IMR-90 (cell line): ENCODE measurements around the gene SRRM2. TPM values are rescaled to one million over a fixed set of nuclear protein-coding genes. Genes with fewer than 3 reads are reported as not detected.

Experiments
- ATAC-seq: fragments of 200-7000 bp; cut with Tn5 transposase; 2 replicates; pipeline ENCODE4 v1.9.1; 2020; ENCODE audit warnings: low read depth, mild to moderate bottlenecking, moderate library complexity
- BruUV-seq: library from RNA; stranded (reverse); fragments of 400-500 nt; replicated peaks from 2 replicates; lab custom pipeline; 2021; lab: Mats Ljungman, UMichigan
- CTCF ChIA-PET: fragments of 300-600 bp; formaldehyde crosslinking; extraction: SDS; loops from one replicate; lab custom pipeline; 2021; ENCODE audit warnings: antibody characterized with exemption; lab: Yijun Ruan, JAX
- POLR2A ChIA-PET: fragments of 300-600 bp; sonication (Branson Sonifier 250); formaldehyde crosslinking; loops from one replicate; lab custom pipeline; 2022; ENCODE audit warnings: antibody characterized with exemption; ENCODE audit not compliant: unreplicated experiment; lab: Charles Lee
- DNase-seq: peaks from one replicate; pipeline ENCODE4 v3.0.0; 2013
- H2AFZ ChIP-seq: replicated peaks from 2 replicates; pipeline ENCODE3; 2013; ENCODE audit warnings: low read length, mild to moderate bottlenecking; ENCODE audit not compliant: poor library complexity
- H2AK5ac ChIP-seq: 2 replicates; pipeline ENCODE4 v1.6.1; 2013; ENCODE audit warnings: low read depth, low read length, inconsistent platforms
- H2AK9ac ChIP-seq: replicated peaks from 2 replicates; pipeline ENCODE3; 2013; ENCODE audit warnings: mild to moderate bottlenecking, low read depth, low read length, moderate library complexity; ENCODE audit not compliant: poor library complexity
- H2BK120ac ChIP-seq: 2 replicates; pipeline ENCODE4 v1.6.1; 2013; ENCODE audit warnings: low read depth, low read length, inconsistent platforms
- H2BK15ac ChIP-seq: 3 replicates; pipeline ENCODE4 v1.6.1; 2013; ENCODE audit warnings: low read depth, low read length, inconsistent platforms
- H2BK20ac ChIP-seq: 2 replicates; pipeline ENCODE4 v1.6.1; 2013; ENCODE audit warnings: low read depth, mild to moderate bottlenecking, inconsistent platforms, low read length, moderate library complexity
- H2BK5ac ChIP-seq: 2 replicates; pipeline ENCODE4 v1.6.1; 2013; ENCODE audit warnings: mild to moderate bottlenecking, low read depth, low read length, inconsistent platforms; ENCODE audit not compliant: poor library complexity, severe bottlenecking
- H3K14ac ChIP-seq: replicated peaks from 2 replicates; pipeline ENCODE4 v1.6.1; 2013; ENCODE audit warnings: low read depth, low read length, inconsistent platforms
- H3K18ac ChIP-seq: 2 replicates; pipeline ENCODE4 v1.6.1; 2013; ENCODE audit warnings: low read depth, low read length, control low read depth
- H3K23ac ChIP-seq: 2 replicates; pipeline ENCODE4 v1.6.1; 2013; ENCODE audit warnings: low read depth, low read length, inconsistent platforms
- H3K27ac ChIP-seq: 2 replicates; pipeline ENCODE4 v1.5.1; 2013; ENCODE audit warnings: mild to moderate bottlenecking, control low read depth, low read length; ENCODE audit not compliant: insufficient read depth
- H3K27me3 ChIP-seq: 2 replicates; pipeline ENCODE4 v1.6.1; 2013; ENCODE audit warnings: low read length; ENCODE audit not compliant: control insufficient read depth, insufficient read depth
- H3K36me3 ChIP-seq: 2 replicates; pipeline ENCODE4 v1.6.1; 2013; ENCODE audit warnings: low read length, mixed read lengths; ENCODE audit not compliant: control insufficient read depth, insufficient read depth
- H3K4ac ChIP-seq: 2 replicates; pipeline ENCODE4 v1.6.1; 2013; ENCODE audit warnings: low read depth, low read length, inconsistent platforms
- H3K4me1 ChIP-seq: 2 replicates; pipeline ENCODE4 v1.6.1; 2013; ENCODE audit warnings: low read length, mixed read lengths; ENCODE audit not compliant: control insufficient read depth, insufficient read depth
- H3K4me2 ChIP-seq: 2 replicates; pipeline ENCODE4 v1.6.1; 2013; ENCODE audit warnings: low read depth, mild to moderate bottlenecking, control low read depth, low read length, moderate library complexity
- H3K4me3 ChIP-seq: 2 replicates; pipeline ENCODE4 v1.5.1; 2013; ENCODE audit warnings: low read depth, mild to moderate bottlenecking, control low read depth, low read length, moderate library complexity; ENCODE audit not compliant: insufficient read depth
- H3K56ac ChIP-seq: 2 replicates; pipeline ENCODE4 v1.6.1; 2013; ENCODE audit warnings: low read length, inconsistent platforms; ENCODE audit not compliant: insufficient read depth; ENCODE audit errors: extremely low read depth
- H3K79me1 ChIP-seq, 2 experiments: 2 replicates each; pipeline ENCODE4 v1.6.1; 2013; ENCODE audit warnings: low read length in 2 of 2, inconsistent platforms in 1 of 2, low read depth in 1 of 2
- H3K9ac ChIP-seq: 2 replicates; pipeline ENCODE4 v1.6.1; 2013; ENCODE audit warnings: low read depth, low read length, control low read depth
- H3K9me1 ChIP-seq: 2 replicates; pipeline ENCODE4 v1.6.1; 2013; ENCODE audit warnings: low read length, inconsistent platforms; ENCODE audit not compliant: insufficient read depth
- H3K9me3 ChIP-seq: 2 replicates; pipeline ENCODE4 v1.6.1; 2013; ENCODE audit warnings: low read length; ENCODE audit not compliant: control insufficient read depth, insufficient read depth
- H4K20me1 ChIP-seq: 2 replicates; pipeline ENCODE4 v1.6.1; 2013; ENCODE audit warnings: low read length, inconsistent platforms; ENCODE audit not compliant: insufficient read depth
- H4K5ac ChIP-seq: 2 replicates; pipeline ENCODE4 v1.6.1; 2013; ENCODE audit warnings: mild to moderate bottlenecking, low read depth, low read length, control low read depth
- H4K8ac ChIP-seq, 2 experiments: 2 replicates each; pipeline ENCODE4 v1.6.1; 2013; ENCODE audit warnings: low read depth in 2 of 2, low read length in 2 of 2, control low read depth in 1 of 2, inconsistent platforms in 1 of 2
- H4K91ac ChIP-seq: 2 replicates; pipeline ENCODE4 v1.6.1; 2013; ENCODE audit warnings: low read depth, low read length, inconsistent platforms; ENCODE audit not compliant: insufficient read depth
- BHLHE40 ChIP-seq: fragments of 150-350 bp; IDR thresholded peaks from 2 replicates; pipeline ENCODE4 v1.6.1; 2016; ENCODE audit warnings: mild to moderate bottlenecking, low read depth, low read length
- CEBPB ChIP-seq: IDR thresholded peaks from 2 replicates; pipeline ENCODE4 v1.6.1; 2012; ENCODE audit warnings: low read depth, low read length, improper control_type of control experiment
- MAZ ChIP-seq: IDR thresholded peaks from 2 replicates; pipeline ENCODE4 v1.6.1; 2012; ENCODE audit warnings: low read depth, mild to moderate bottlenecking, low read length, improper control_type of control experiment, moderate library complexity, borderline replicate concordance
- MXI1 ChIP-seq: IDR thresholded peaks from 2 replicates; pipeline ENCODE4 v1.6.1; 2012; ENCODE audit warnings: low read depth, mild to moderate bottlenecking, low read length, moderate library complexity, borderline replicate concordance
- NFE2L2 ChIP-seq: fragments of 150-350 bp; IDR thresholded peaks from 2 replicates; pipeline ENCODE4 v1.6.1; 2016; ENCODE audit warnings: low read depth, mild to moderate bottlenecking, low read length
- RAD21 ChIP-seq: IDR thresholded peaks from 2 replicates; pipeline ENCODE4 v1.6.1; 2012; ENCODE audit warnings: low read length, improper control_type of control experiment
- RCOR1 ChIP-seq: IDR thresholded peaks from 2 replicates; pipeline ENCODE4 v1.6.1; 2012; ENCODE audit warnings: mild to moderate bottlenecking, low read length, improper control_type of control experiment; ENCODE audit not compliant: insufficient replicate concordance
- RFX5 ChIP-seq: IDR thresholded peaks from 2 replicates; pipeline ENCODE4 v1.8.0; 2012; ENCODE audit warnings: low read depth, mild to moderate bottlenecking, low read length, moderate library complexity
- WGBS, 2 experiments: methylation state at CpG; one replicate each; pipeline versions ENCODE4 v1.1.5 to v1.1.7; 2013; ENCODE audit warnings: missing lambda C conversion rate in 2 of 2; ENCODE audit not compliant: insufficient read length in 1 of 2; ENCODE audit errors: extremely low coverage in 2 of 2; 5-methylcytosine and 5-hydroxymethylcytosine counted together
- dilution Hi-C: fragments of 300-500 bp; cut with HindIII; formaldehyde crosslinking; loops from one replicate; pipeline ENCODE4 v1.14.3; 2018; ENCODE audit warnings: low sequenced_read_pairs; ENCODE audit not compliant: unreplicated experiment
- in situ Hi-C: fragments of 300-500 bp; cut with MboI; formaldehyde crosslinking; loops from 3 replicates; pipeline ENCODE4 v1.14.3; 2019; ENCODE audit warnings: low sequenced_read_pairs, inconsistent platforms, mixed read lengths
- intact Hi-C: fragments of 100-400 bp; cut with micrococcal nuclease; formaldehyde crosslinking; loops from 2 replicates; pipeline ENCODE4 v1.10.0; 2022
- polyA plus RNA-seq, 3 experiments: library from polyadenylated mRNA; depleted of rRNA; stranded (reverse); fragments of >200 nt; gene quantifications; 2 replicates each; pipeline ENCODE4 v1.2.3, GENCODE V29; 2012; ENCODE audit warnings: low replicate concordance in 1 of 3
- total RNA-seq: library from RNA; depleted of rRNA; stranded (reverse); fragments of >200 nt; gene quantifications from 2 replicates; pipeline ENCODE4 v1.2.3, GENCODE V29; 2012
- TF ChIP-seq, protein P1 (sequence below): conservative IDR thresholded peaks from 2 replicates; pipeline ENCODE4 v1.5.1; 2012; ENCODE audit warnings: mild to moderate bottlenecking, low read depth, low read length, improper control_type of control experiment
- TF ChIP-seq, protein P2 (sequence below): fragments of 150-350 bp; IDR thresholded peaks from 2 replicates; pipeline ENCODE4 v1.6.1; 2016; ENCODE audit warnings: low read depth, mild to moderate bottlenecking, low read length, moderate library complexity, borderline replicate concordance
- TF ChIP-seq, protein P3 (sequence below): fragments of 150-350 bp; IDR thresholded peaks from 2 replicates; pipeline ENCODE4 v1.6.1; 2017; ENCODE audit warnings: mild to moderate bottlenecking, antibody characterized with exemption, low read length, low read depth

Gene SRRM2
- total and polyA plus RNA-seq, 2 of the 4 experiments (the other 2 are of a cell fraction): 20.3 to 300 TPM

DNA sequence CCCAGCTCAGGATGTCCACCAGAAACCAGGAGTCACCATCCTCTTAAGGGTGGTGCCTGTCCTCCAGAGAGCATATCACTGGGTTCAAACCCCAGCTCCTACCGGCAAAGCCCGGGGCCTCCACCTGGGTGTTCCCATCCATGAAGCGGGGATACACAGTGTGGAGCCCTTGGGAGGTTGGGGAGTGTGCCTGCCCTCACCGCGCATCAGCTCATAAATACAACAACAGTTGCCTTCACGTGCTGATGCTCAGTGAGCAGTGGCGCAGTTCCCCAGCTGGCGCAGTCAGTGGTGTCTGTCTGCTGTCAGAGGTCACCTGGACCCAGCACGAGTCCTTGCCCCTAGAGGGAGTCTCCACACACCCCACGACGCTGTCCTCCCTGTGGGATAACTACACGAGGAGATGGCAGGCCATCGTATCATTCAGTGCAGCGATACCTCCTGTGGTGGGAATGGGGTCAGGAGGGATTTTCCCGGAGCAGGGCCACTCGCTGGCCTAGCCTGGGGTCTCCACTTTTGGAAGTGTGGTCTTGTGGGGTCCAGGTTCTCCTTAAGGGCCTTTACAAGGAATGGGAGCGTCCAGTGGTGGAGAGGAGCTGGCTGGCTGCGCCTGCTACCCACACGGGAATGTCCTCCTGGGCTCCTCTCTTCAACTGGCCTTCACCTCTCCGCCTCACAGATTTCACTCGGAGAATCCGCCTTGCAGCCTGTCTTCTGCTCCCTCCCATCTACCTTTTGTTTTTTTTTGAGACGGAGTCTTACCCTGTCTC lies 26.9 kb downstream of the SRRM2 start:
- DNase-seq (no peak), ATAC-seq (no peak)
- peaks cover 14 to 49% of the 10 kb centered on the region in 2 experiments for H3K79me1 ChIP-seq
- H2BK20ac ChIP-seq: no peak overlapping the region
- no peak overlapping the region for H3K4me3 ChIP-seq
- no peak overlapping the region for H3K14ac ChIP-seq
- H3K4ac ChIP-seq: no peak overlapping the region
- H2BK15ac ChIP-seq: no peak overlapping the region
- H3K4me1 ChIP-seq: peaks cover 4% of the 10 kb centered on the region
- H3K9me1 ChIP-seq: peaks cover 10% of the 10 kb centered on the region
- no peak overlapping the region for H3K23ac ChIP-seq
- dilution Hi-C loops: no loop called here
- no peak for TF ChIP-seq RFX5
- no peak for TF ChIP-seq NFE2L2
- TF ChIP-seq RCOR1: no peak
- TF ChIP-seq MAZ: no peak
- TF ChIP-seq, protein P1, sequence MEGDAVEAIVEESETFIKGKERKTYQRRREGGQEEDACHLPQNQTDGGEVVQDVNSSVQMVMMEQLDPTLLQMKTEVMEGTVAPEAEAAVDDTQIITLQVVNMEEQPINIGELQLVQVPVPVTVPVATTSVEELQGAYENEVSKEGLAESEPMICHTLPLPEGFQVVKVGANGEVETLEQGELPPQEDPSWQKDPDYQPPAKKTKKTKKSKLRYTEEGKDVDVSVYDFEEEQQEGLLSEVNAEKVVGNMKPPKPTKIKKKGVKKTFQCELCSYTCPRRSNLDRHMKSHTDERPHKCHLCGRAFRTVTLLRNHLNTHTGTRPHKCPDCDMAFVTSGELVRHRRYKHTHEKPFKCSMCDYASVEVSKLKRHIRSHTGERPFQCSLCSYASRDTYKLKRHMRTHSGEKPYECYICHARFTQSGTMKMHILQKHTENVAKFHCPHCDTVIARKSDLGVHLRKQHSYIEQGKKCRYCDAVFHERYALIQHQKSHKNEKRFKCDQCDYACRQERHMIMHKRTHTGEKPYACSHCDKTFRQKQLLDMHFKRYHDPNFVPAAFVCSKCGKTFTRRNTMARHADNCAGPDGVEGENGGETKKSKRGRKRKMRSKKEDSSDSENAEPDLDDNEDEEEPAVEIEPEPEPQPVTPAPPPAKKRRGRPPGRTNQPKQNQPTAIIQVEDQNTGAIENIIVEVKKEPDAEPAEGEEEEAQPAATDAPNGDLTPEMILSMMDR: no peak
- TF ChIP-seq, protein P2, sequence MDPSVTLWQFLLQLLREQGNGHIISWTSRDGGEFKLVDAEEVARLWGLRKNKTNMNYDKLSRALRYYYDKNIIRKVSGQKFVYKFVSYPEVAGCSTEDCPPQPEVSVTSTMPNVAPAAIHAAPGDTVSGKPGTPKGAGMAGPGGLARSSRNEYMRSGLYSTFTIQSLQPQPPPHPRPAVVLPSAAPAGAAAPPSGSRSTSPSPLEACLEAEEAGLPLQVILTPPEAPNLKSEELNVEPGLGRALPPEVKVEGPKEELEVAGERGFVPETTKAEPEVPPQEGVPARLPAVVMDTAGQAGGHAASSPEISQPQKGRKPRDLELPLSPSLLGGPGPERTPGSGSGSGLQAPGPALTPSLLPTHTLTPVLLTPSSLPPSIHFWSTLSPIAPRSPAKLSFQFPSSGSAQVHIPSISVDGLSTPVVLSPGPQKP: no peak
- TF ChIP-seq CEBPB: no peak
- TF ChIP-seq, protein P3, sequence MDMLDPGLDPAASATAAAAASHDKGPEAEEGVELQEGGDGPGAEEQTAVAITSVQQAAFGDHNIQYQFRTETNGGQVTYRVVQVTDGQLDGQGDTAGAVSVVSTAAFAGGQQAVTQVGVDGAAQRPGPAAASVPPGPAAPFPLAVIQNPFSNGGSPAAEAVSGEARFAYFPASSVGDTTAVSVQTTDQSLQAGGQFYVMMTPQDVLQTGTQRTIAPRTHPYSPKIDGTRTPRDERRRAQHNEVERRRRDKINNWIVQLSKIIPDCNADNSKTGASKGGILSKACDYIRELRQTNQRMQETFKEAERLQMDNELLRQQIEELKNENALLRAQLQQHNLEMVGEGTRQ: no peak
- TF ChIP-seq RAD21: no peak
- TF ChIP-seq BHLHE40: no peak
- TF ChIP-seq MXI1: no peak
- no peaks in the 10 kb centered on the region for H3K9me3 ChIP-seq
- H3K18ac ChIP-seq: no peak overlapping the region
- no peak overlapping the region for H4K91ac ChIP-seq
- ChIA-PET CTCF (no interaction called here), POLR2A (no interaction called here)
- no peak overlapping the region for H3K9ac ChIP-seq
- no peak overlapping the region for H3K27ac ChIP-seq
- no peak overlapping the region for H3K56ac ChIP-seq
- H2AK9ac ChIP-seq: peak overlapping the region; percentile 68
- H3K36me3 ChIP-seq: peaks cover 10% of the 10 kb centered on the region
- WGBS, 2 experiments: 93% methylated on average over 7 of the region's 23 CpGs; no CpG with 5 or more reads in 1 of the 2 experiments
- no peak overlapping the region for H2AK5ac ChIP-seq
- intact Hi-C loops: no loop called here
- in situ Hi-C loops: no loop called here
- no peak overlapping the region for H4K8ac ChIP-seq
- no TSS peak for BruUV-seq
- no peak overlapping the region for H4K5ac ChIP-seq
- peaks cover 13% of the 10 kb centered on the region for H3K27me3 ChIP-seq
- H2AFZ ChIP-seq: no peak overlapping the region
- peaks cover 17% of the 10 kb centered on the region; the same call in 1 of the 2 replicates for H4K20me1 ChIP-seq
- no peak overlapping the region for H3K4me2 ChIP-seq
- no peak overlapping the region for H2BK120ac ChIP-seq
- no peak overlapping the region for H2BK5ac ChIP-seq
